Fibroblast of peridontal ligament (primary cell): ENCODE data around the gene CLDN9.
"Not testable (repeated sequence)": the region's sequence is repeated elsewhere in the genome, so short reads cannot be mapped to it uniquely, and the experiment has no call there.

ENCODE experiments used
- DNase-seq: peaks from one replicate; pipeline ENCODE4 v3.0.0-alpha.2; 2010; ENCODE audit errors: extremely low read depth

CLDN9 gene

DNA sequence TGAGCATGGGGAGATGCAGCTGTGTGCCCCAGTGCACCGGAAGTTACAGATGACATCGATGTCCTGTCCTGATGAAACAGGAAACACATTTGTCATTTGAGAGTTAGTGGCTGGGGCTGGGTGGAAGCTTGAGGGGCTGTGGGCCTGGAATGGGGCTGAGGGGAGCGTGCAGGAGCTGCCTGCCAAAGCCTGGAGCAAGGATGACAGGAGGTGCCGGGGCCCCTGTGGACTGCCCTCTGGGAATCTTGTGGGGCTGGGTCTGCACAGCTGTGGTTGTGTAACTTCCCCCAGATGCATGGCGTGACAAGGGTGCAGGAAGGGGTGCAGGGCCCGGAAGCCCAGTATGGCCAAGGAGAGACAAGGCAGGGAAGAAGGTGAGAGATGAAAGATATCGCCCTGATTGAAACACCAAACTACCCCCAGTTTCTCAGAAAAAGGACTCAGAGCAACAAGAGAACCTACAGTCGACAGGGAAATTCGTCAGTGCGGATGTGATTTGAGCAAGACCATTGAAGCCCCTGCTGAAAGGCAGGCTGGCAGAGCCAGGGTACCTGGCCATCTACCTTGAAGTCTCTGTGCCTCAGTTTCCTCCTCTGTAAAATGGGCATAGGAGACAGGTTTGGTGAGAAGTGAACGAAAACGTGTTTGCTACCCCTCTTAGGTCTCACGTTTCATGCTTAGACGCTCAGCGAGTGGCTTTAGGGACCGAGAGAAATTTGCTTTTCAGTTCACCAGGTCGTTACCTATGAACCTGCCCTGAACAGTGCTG lies 42.4 kb downstream of the CLDN9 start:
- DNase-seq = no peak

GRCh38 chr16:3055734-3056115 lies 43.0 kb downstream of the CLDN9 start:
- DNase-seq = not testable (repeated sequence)

GRCh38 chr16:3056336-3057180 lies 43.8 kb downstream of the CLDN9 start:
- no peak for DNase-seq

- no peak for DNase-seq
Observed at GRCh38 chr16:3057181-3058138, 44.7 kb downstream of the CLDN9 start.

DNA sequence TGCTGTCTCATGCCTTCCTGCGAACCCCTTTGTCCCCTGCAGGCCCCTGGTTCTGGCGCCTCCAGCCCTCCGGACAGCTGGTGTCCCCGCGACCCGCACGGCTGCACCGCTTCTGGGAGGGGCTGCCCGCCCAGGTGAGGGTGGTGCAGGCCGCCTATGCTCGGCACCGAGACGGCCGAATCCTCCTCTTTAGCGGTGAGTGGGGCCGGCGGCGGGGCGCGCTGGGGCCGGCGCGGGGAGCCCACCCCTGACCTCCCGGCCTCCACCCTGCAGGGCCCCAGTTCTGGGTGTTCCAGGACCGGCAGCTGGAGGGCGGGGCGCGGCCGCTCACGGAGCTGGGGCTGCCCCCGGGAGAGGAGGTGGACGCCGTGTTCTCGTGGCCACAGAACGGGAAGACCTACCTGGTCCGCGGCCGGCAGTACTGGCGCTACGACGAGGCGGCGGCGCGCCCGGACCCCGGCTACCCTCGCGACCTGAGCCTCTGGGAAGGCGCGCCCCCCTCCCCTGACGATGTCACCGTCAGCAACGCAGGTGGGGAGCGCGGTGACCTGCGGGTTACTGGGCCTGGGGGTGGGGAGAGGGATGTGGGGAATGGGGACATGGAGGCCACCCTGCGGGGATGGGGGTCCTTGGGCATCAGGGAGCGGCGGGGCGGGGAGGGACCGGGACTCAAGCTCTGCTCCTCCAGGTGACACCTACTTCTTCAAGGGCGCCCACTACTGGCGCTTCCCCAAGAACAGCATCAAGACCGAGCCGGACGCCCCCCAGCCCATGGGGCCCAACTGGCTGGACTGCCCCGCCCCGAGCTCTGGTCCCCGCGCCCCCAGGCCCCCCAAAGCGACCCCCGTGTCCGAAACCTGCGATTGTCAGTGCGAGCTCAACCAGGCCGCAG lies 45.7 kb downstream of the CLDN9 start:
- DNase-seq = peak; percentile 13

- peak; percentile 64 for DNase-seq
Observed at GRCh38 chr16:3059041-3059722, 46.5 kb downstream of the CLDN9 start.

GRCh38 chr16:3059723-3060242 lies 47.1 kb downstream of the CLDN9 start:
- no peak for DNase-seq

DNA sequence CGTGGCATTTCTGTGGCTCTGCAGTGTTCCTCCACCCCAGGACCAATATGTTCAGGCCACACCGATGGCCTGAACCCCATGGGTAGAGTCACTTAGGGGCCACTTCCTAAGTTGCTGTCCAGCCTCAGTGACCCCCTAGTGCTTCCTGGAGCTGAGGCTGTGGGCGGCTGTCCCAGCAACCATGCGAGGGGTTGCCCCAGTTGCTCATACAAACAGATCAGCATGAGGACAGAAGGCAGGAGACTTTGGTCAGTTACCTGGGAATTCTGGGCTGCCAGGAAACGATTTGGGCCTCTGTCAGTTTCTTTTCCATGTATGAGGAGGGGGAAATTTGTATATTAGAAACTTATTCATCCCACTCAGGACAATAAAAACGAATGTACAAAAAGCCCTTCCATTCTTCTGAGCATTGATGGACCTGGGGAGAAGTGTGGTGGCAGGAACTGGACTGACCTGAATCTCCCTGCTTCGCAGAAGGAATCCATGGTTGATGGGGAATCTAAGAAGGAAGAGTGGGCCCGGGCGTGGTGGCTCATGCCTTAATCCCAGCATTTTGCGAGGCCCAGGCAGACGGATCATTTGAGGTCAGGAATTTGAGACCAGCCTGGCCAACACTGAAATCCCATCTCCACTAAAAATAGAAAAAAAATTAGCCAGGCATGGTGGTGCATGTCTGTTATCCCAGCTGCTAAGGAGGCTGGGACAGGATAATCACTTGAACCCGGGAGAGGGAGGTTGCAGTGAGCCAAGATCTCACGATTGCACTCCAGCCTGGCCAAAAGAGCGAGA lies 47.8 kb downstream of the CLDN9 start:
- no peak for DNase-seq

- DNase-seq = no peak
Observed at GRCh38 chr16:3062553-3062952, 49.8 kb downstream of the CLDN9 start.

DNA sequence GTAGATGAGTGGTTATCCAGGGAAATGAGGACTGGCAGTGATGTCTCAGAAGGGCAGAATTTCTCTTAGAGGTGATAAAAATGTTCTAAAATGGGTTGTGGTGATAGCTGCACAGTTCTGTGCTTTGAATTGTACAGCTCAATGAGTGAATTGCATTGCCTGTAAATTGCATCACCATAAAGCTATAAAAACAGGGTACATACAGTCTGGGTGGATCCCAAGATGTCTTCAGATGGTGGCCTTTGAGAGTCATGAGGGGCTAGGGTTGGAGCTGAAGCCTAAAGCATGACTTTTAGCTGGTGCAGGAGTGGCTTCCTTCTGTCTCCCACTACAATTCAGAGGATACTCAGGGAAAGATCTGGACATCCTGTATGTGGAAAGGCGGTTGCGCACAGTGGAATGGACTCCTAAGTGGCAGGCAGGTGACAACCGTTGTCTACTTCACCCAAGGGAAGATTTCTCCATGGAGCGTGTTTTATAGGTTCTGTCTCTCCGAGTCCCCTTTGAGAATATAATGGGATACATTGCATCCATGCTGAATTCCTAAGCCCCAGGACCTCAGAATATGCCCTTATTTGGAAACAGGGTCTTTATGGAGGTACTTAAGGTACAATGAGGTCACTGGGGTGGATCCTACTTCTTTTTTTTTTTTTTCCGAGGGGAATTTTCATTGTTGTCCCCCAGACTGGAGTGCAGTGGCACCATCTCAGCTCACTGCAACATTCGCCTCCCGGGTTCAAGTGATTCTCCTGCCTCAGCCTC lies 51.1 kb downstream of the CLDN9 start:
- no peak for DNase-seq
